PFSK-1 (cell line): ENCODE data around the gene HPGDS.

ENCODE experiments used
- FOXP2 ChIP-seq: optimal IDR thresholded peaks from 2 replicates; pipeline ENCODE3; 2011; ENCODE audit warnings: borderline replicate concordance, control low read depth, inconsistent platforms; ENCODE audit not compliant: insufficient read depth; ENCODE audit errors: extremely low read length, extremely low read depth
- POLR2AphosphoS5 ChIP-seq: IDR thresholded peaks from 2 replicates; pipeline ENCODE4 v1.6.1; 2012; ENCODE audit warnings: low read depth, mild to moderate bottlenecking, control low read depth, low read length, moderate library complexity
- REST ChIP-seq, 2 experiments: IDR thresholded peaks; 2 replicates each; pipeline versions ENCODE4 v1.6.1 to v1.8.0; 2011 to 2012; ENCODE audit warnings: low read depth in 2 of 2, low read length in 2 of 2, control low read depth in 1 of 2, inconsistent platforms in 1 of 2, mild to moderate bottlenecking in 1 of 2, moderate library complexity in 1 of 2; ENCODE audit not compliant: insufficient read depth in 1 of 2
- SIN3A ChIP-seq: IDR thresholded peaks from 2 replicates; pipeline ENCODE4 v1.6.1; 2012; ENCODE audit warnings: mild to moderate bottlenecking, low read length, moderate library complexity, borderline replicate concordance; ENCODE audit not compliant: insufficient read depth
- TAF1 ChIP-seq: IDR thresholded peaks from 2 replicates; pipeline ENCODE4 v1.6.1; 2012; ENCODE audit warnings: low read length, control low read depth, borderline replicate concordance; ENCODE audit not compliant: insufficient read depth

- TF ChIP-seq POLR2AphosphoS5 (no peak), REST (IDR thresholded peaks at IDR 0.05; ENCODE audit: insufficient read depth in 1 of 2, low read depth in 2 of 2, low read length in 2 of 2) (no peak), TAF1 (no peak), SIN3A (no peak), FOXP2 (no peak)
These were observed 16.8 kb downstream of the HPGDS start for GRCh38 chr4:94325835-94326234.
